Testis (tissue), 2 donors: ENCODE data around the gene PKNOX2.

Source experiments
- CTCF ChIP-seq, 3 experiments: fragments of 450-650 bp in 2 of 3; fragments of 200-600 bp in 1 of 3; sonication (generic) in 1 of 3; IDR thresholded peaks; one replicate each; pipeline ENCODE4 v1.5.1; 2016 to 2019; ENCODE audit warnings: antibody characterized with exemption in 3 of 3, mild to moderate bottlenecking in 2 of 3, moderate library complexity in 1 of 3
- POLR2A ChIP-seq: fragments of 450-650 bp; IDR thresholded peaks from one replicate; pipeline ENCODE4 v1.6.1; 2017; ENCODE audit warnings: antibody characterized with exemption, mild to moderate bottlenecking, moderate library complexity

- TF ChIP-seq CTCF (IDR thresholded peaks at IDR 0.05) = no peak
- no peak for TF ChIP-seq POLR2A
These were observed 103.0 kb downstream of the PKNOX2 start for GRCh38 chr11:125267548-125267947.
